Stimulated activated naive CD8-positive, alpha-beta T cell treated with anti-CD3 and anti-CD28 coated beads, Interleukin-15, Interleukin-2, amounts not matched to agents 100 U/mL and 50 U/mL, for 24 hours (primary cell): Measurements from ENCODE around the gene TPCN2.

Source experiments
- ATAC-seq: fragments of 150-1000 bp; cut with Tn5 transposase; one replicate; pipeline ENCODE4 v1.10.0; 2021
- DNase-seq: peaks from one replicate; pipeline ENCODE4 v3.0.0; 2021

Gene TPCN2

DNA sequence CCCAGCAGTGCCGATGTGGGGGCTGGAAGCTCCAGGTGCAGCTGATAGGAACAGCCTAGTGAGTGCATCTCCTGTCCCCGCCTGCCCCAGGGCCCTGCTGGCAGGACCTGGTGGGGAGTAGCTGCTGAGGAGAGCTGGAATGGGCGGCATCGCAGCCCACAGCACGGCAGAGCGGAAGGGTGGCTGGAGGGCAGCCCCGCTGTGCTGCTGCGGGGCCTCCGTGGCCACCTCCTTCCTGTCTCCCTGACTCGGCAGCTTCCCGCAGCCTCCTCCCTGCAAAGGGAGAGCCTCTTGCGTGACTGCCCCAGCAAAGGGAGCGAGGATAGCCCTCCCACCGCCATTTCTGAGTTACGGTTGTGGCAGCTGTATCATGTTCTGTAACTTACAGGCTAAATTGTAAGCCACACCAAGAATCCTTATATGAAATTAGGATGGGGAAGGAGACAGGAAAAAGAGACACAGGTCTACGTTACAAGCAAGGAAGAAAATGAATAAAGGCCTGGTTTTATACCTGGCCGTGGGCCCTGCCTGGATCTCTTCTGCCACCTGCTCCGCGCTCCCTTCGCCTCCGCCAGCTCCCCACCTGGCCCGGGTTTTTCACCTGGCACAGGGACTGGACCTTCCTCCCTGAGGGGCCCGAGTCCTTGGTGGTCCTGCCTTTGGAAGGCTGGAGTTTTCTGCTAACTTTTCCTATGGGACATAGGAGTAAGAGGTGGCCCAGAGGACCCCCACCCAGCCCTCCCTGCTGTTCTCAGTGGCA lies 10.0 kb downstream of the TPCN2 start:
- DNase-seq (no peak), ATAC-seq (no peak)

DNA sequence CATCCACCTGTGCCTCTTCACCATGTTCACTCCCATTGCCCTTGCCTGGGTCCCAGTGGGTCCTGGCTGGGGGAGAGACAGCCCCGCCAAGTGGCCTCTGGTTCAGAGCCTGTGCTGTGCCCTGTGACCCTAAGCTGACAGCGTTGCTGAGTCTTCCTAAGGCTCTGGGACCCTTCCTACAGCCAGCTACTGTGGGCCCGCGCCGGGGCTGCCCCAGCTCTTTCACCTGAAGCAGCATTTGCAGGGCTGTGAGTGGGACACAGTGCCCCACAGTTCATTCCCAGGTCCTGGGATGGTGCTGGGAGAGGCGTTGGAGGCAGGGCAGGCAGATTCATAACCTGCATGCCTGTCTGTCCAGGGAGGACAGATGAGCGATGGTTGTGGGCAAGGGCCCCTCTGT lies 10.7 kb downstream of the TPCN2 start:
- ATAC-seq = no peak
- no peak for DNase-seq

DNA sequence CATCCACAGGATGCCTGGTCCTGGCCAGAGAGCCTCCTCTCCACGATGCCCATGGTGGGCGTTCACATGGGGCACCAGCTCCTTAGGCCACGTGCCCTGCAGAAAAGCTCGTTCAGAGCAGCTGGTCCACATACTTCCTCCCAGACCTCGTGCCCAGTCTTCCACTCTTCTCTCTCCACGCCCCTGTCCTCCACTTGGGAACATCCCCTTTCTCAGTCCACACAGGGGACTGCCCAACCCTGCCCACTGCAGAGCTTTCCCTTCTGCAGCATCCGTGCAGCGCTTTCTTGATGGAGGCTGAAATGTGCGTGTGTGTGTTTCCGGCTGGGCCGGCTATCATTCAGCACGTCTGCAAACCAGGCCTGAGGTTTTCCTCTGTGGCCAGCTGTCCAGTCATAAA lies 11.3 kb downstream of the TPCN2 start:
- no peak for ATAC-seq
- DNase-seq = no peak

GRCh38 chr11:69060806-69061712 lies 12.3 kb downstream of the TPCN2 start:
- DNase-seq = no peak
- ATAC-seq = no peak

DNA sequence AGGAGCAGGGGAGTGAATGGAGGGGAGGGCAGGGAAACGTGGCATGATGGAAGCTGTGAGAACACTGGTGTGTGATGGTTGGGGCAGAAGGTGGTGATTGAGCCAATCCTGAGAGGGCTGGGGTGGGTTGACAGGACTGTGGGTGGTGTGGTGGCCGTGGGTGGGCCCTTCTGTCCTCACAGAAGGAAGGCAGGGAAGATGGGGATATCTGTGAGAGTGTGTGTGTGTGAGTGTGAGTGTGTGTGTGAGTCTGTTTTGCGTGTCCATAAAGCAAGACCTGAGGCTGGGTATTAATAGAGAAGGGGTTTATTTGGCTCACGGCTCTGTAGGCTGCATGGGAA lies 13.0 kb downstream of the TPCN2 start:
- ATAC-seq (no peak), DNase-seq (no peak)

DNA sequence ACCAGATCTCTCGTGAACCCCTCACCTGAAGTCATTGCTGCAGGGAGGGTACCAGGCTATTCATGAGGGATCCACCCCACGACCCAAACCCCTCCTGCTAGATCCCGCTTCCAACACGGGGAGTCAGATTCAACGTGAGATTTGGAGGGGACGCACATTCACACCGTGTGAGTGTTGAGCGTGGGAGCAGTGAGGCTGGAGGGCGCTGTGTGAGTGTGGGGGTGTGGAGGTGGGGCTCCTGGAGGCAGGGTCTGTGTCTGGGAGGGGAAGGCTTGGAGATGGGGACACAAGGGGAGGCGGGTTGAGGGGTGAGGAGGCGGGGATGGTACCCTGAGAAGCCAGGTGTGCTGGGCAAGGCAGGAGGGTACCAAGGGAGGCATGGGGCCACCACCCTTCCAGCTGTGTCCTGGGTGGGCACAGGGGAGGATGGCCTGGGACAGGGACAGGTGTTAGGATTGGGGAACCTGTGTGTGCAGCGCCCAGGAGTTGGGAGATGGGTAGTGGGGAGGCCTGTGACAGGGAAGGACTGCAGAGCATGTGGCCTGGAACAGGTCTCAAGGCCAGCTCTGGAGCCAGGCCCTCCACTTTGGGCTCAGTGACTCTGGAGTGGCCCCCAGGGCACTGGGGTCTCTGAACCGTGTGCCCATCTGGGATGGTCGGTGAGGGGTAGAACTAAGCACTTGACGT lies 13.6 kb downstream of the TPCN2 start:
- no peak for ATAC-seq

GRCh38 chr11:69062873-69063651 lies 14.3 kb downstream of the TPCN2 start:
- DNase-seq (no peak), ATAC-seq (no peak)

More for the DNA sequence above, 13.6 kb downstream of the TPCN2 start:
- no peak for DNase-seq

DNA sequence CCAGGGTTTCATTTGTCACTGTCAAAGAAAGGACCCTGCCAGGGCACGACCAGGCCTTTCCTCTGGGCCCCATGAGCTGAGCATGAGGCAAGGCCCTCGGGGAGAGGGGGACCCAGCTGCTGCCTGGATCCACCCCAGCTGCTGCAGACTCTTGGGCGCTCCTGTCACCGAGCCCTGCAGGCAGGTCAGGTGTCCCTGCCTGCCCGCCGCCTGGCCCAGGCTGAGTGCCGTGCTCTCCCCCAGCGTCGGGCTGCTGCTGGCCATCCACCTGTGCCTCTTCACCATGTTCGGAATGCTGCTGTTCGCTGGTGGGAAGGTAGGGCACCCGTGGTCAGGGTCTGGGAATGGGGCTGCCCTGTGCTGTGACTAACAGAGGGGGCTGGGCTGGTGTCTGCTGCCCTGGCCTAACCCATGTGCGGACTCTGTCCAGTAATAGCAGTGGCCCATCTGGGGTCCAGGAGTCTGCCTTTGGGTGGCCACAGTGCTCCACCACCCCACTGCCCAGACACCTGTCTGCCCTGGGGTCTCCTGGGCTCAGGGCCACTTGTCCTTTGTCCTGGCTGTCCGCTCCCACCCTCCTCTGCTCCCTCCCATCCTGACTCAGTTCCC lies 15.0 kb downstream of the TPCN2 start:
- DNase-seq (no peak), ATAC-seq (no peak)

DNA sequence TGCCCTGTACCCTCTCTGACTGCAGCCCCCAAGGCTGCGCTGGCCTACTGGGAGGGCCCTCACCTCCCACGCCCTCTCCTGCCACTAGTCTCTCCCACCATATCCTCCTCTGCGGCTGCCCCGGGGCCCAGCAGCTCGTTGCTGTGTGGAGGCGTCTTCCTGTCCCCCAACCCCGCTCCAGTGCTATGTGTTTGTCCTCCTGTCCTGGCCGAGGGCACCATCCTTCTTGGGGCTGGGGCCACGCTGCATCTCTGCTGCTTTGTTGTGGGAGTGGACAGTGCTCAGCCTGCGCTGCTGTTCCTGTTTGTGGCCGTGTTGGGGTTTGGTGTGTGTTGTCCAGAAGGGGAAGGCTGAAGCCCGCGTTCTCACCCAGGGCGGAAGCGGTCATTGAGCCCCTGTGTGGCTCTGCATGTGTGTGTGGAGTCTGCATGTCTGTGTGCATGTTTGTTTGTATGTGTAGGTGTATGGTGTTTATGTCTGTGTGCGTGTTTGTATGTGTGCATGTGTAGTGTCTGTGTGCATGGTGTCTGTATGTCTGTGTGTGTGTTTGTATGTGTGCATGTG lies 15.7 kb downstream of the TPCN2 start:
- DNase-seq (no peak), ATAC-seq (no peak)

DNA sequence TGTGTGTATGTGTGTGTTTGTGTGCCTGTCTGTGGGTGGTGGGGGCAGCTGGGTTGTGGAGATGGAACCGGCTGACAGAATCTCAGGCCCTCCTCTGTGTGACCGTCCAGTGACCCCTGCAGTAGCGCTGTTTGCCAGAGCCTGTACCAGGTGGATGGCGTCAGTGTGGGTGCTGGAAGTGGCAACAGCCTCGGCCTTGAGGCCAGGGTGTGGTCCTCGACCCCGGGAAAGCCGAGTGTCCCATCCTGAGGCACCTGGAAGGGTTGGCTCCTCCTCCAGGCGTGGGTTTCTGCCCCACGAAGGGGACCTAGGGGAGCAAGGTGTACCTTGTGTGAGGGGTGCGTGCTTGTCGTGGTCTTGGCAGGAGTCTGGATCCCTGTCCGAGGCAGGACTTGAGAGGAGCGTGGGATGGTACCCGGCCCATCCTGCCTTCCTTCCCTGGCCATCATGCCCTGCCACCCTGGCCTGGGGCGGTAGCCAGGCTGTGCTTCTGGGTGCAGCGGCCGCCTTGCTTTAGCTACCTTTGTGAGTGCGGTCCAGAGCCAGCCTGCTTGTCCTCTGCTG lies 16.5 kb downstream of the TPCN2 start:
- DNase-seq (no peak), ATAC-seq (no peak)

DNA sequence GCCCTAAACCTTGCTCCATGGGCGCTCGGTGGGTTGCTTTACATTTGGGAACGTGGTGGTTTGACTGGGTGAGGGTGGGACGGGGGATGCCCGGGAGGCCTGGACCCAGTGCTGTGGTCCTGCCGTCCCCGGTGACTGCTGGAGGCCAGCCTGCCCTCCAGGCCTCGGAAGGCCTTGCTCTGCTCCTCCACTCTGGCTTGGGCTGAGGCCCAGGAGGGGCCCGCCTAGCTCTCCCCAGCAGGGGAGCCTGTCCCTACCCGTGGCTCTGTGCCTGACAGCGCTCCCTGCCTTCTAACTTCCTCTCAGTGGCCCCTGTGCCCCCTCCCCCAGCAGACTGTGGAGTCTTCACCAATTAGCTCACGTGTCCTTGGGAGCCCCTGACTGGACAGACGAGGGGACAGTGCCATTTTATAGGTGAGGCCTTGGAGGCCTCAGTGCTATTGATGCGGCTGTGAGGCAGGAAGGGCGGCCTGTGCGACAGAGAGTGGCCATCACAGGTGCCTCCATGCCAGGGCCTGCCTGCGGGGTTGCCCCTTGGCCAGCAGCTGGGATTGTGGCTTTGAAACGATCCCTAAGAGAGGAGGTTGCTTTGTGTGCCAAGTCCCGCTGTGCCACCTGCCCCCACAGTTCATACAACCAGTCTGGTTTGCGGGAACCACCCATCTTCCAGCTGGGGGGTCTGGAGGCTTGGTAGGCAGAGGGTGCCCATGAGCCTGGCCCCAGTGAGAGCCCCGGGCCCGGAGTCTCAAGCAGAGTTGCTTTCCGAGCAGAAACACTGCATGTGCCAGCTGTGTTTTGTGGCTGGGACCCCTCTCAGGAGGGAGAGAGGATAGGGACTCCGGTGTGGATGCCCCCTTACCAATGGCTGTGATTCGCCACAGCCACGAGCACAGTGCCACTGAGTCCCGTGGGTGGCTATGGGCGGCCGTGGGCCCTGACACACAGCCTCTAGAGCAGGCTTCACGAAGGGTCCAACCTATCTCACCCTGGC lies 17.7 kb downstream of the TPCN2 start:
- no peak for ATAC-seq
- no peak for DNase-seq

- DNase-seq (no peak), ATAC-seq (no peak)
Observed at GRCh38 chr11:69067200-69067599, 18.5 kb downstream of the TPCN2 start.

GRCh38 chr11:69071086-69071800 lies 22.5 kb downstream of the TPCN2 start:
- ATAC-seq = no peak
- no peak for DNase-seq

DNA sequence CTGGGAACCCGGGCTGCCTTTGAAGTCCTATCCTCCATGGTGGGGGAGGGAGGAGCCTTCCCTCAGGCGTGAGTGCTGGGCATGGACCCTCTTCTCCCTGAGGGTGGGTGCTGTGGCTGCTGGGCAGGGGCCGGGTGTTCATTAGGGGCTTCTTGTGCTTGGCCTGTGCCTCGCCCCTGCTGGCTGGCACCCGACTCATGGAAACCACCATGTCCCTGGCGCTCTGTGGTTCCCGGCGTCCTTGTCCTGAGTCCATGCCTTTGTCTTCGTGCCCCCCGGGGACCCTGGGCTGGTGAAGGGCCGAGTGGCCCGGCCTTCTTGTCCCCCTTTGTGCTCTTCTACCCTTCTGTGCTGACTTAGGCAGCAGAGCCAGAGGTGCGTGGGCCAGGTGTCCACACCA lies 23.2 kb downstream of the TPCN2 start:
- DNase-seq (no peak), ATAC-seq (no peak)

DNA sequence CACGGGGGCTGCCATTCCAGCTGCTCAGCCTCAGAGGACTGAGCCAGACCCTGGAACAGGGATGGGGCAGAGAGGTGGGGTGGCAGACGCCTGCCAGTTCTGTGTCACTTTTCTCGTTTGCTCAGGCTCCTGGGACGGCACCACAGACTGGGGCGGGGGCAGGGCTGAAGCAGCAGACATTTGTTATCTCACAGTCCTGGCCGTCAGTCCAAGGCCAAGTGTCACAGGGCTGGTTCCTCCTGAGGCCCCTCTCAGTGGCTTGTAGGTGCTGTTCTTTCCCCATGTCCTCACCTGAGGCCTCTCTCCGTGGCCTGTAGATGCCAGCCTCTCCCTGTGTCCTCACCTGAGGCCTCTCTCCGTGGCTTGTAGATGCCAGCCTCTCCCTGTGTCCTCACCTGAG lies 24.7 kb downstream of the TPCN2 start:
- DNase-seq = no peak
- ATAC-seq = no peak

- DNase-seq = no peak
- no peak for ATAC-seq
Observed at GRCh38 chr11:69074375-69075140, 25.8 kb downstream of the TPCN2 start.

DNA sequence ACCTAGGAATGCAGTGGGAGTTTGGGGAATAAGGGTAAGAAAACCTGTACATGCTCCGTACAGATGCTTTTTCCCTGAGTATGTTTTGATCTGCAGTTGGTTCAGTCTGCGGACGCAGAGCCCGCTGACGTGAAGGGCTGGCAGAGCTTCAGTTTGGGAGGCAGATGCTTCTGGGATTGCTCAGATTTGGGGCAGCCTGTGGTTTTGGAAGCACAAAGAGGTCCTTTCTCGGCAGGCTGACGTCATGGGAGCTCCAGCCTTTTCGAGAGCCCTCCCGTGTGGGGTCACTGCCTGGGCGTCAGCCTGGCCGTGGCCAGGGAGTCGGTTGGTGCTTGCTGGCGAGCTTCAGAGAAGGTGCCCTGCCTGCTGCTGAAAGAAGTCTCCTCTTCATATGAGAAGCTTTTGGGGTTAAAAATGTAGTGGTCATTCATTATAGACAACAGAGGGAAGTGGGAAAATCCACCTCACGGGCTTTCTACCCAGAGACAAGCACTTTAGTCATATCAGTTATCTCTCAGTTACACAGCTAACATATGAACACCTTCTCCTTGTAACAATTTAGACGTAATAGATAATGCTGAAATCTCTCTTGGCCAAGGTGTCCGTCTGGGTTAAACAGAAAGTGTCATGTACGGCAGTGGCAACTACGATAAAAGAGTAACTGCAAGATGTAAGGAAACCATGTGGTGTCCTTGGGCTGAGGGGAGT lies 26.8 kb downstream of the TPCN2 start:
- no peak for DNase-seq
- ATAC-seq = no peak
